Stimulated activated naive CD8-positive, alpha-beta T cell treated with anti-CD3 and anti-CD28 coated beads, Interleukin-15, amount 100 ng/mL, for 72 hours (primary cell): Measurements from ENCODE around the gene FABP1.

Experiments
- ATAC-seq: fragments of 150-1000 bp; cut with Tn5 transposase; 2 replicates; pipeline ENCODE4 v1.10.0; 2021; ENCODE audit warnings: mild to moderate bottlenecking, moderate library complexity
- DNase-seq, 2 donors: peaks; one replicate each; pipeline ENCODE4 v3.0.0; 2021 to 2022
- H3K27ac Mint-ChIP-seq, 2 donors: one replicate each; pipeline ENCODE4 v1.8.0; 2022; ENCODE audit warnings: mild to moderate bottlenecking in 2 of 2, mixed read lengths in 2 of 2, moderate library complexity in 2 of 2
- H3K27me3 Mint-ChIP-seq: one replicate; pipeline ENCODE4 v1.8.0; 2022; ENCODE audit warnings: mixed read lengths
- H3K4me1 Mint-ChIP-seq: one replicate; pipeline ENCODE4 v1.8.0; 2022; ENCODE audit warnings: mild to moderate bottlenecking, mixed read lengths
- H3K4me3 Mint-ChIP-seq, 2 donors: one replicate each; pipeline ENCODE4 v1.8.0; 2022; ENCODE audit warnings: mild to moderate bottlenecking in 2 of 2, mixed read lengths in 2 of 2, moderate library complexity in 1 of 2
- H3K9me3 Mint-ChIP-seq, 2 donors: one replicate each; pipeline ENCODE4 v1.8.0; 2022; ENCODE audit warnings: mixed read lengths in 2 of 2

Gene FABP1

GRCh38 chr2:88081924-88082608 lies 45.8 kb downstream of the FABP1 start:
- no peaks in the 10 kb centered on the region for H3K9me3 Mint-ChIP-seq
- H3K27me3 Mint-ChIP-seq, result no peaks in the 10 kb centered on the region
- no peaks in the 10 kb centered on the region for H3K4me1 Mint-ChIP-seq
- no peak for DNase-seq
- no peak overlapping the region for H3K4me3 Mint-ChIP-seq
- H3K27ac Mint-ChIP-seq, result peak overlapping the region in 1 of 2 donors; percentile 80
- no peak for ATAC-seq

- no peak for DNase-seq
- Mint-ChIP-seq H3K4me3 (no peak overlapping the region), H3K27ac (no peak overlapping the region), H3K9me3 (no peaks in the 10 kb centered on the region), H3K27me3 (no peaks in the 10 kb centered on the region), H3K4me1 (no peaks in the 10 kb centered on the region)
- no peak for ATAC-seq
These were observed 47.3 kb downstream of the FABP1 start for GRCh38 chr2:88080545-88080944.

DNA sequence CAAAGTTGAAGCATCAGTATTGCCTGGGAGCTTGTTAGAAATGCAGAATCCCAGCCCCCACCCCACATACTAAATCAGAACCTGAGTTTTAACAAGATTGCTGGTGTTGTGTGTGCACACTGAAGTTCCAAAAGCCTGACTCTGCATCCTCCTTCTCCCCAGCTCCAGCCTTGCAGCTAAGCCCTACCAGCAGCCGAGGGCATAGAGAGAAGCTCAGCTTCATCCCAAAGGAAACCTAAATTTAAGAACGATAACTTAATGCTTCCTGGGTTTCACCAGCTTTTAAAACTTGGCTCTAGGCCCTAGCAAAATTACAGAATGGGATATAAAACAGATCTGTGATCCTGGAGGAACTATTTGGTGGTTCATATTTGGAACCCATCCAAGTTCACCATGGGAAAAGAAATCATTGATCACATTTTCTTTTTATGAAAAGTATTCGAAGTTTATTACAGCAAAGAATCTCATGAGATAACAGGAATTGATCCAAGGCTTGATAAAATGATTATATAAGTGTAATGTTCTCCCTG lies 49.2 kb downstream of the FABP1 start:
- Mint-ChIP-seq H3K9me3 (no peaks in the 10 kb centered on the region), H3K27ac (no peak overlapping the region), H3K4me3 (no peak overlapping the region), H3K4me1 (no peaks in the 10 kb centered on the region), H3K27me3 (no peaks in the 10 kb centered on the region)
- no peak for DNase-seq
- ATAC-seq, result no peak

DNA sequence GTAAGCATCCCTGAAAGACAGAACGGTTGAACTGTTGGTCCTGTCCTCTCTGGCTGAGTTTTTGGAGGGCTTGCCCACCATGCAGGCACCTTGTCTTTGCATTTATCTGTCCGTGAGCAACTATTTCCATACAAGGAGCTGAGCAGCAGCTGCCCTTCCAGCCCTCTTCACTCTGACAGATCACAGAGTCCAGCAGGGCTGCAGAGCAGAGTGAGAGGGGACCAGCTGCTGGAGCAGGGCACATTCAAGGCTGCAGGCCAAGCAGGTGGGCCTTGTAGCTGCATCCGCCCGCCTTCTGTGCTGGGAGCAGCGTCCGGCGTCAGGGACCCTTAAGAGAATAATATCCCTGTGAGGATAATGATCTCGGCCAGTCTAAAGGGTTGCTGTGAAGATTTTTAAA lies 50.8 kb downstream of the FABP1 start:
- no peaks in the 10 kb centered on the region for H3K27me3 Mint-ChIP-seq
- H3K27ac Mint-ChIP-seq, result no peak overlapping the region
- ATAC-seq (no peak), DNase-seq (no peak)
- H3K4me3 Mint-ChIP-seq, result no peak overlapping the region
- H3K9me3 Mint-ChIP-seq, result no peaks in the 10 kb centered on the region
- no peaks in the 10 kb centered on the region for H3K4me1 Mint-ChIP-seq

DNA sequence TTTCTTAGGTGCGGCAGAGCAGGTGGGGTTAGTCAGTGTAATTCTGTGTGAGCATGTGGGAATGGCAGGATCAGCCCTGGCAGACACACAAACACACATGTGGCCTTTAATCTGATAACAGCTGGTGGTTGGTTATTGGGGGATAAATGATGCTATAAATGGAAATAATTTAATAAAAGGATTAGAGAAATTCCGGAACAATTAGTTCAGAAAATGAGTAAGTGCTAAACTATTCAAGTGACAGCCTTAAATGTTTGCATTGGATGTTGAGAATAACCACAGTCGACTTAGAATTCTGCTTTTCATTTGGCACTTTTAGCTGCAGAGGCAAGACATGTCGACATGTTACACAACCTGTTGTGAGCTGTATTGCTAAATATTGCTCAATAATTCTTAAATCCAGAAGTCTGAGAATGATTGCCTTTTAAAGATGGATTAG lies 53.0 kb downstream of the FABP1 start:
- ATAC-seq (no peak), DNase-seq (no peak)
- no peak overlapping the region for H3K4me3 Mint-ChIP-seq
- H3K27ac Mint-ChIP-seq, result no peak overlapping the region
- no peaks in the 10 kb centered on the region for H3K9me3 Mint-ChIP-seq
- no peaks in the 10 kb centered on the region for H3K27me3 Mint-ChIP-seq
- H3K4me1 Mint-ChIP-seq, result no peaks in the 10 kb centered on the region

DNA sequence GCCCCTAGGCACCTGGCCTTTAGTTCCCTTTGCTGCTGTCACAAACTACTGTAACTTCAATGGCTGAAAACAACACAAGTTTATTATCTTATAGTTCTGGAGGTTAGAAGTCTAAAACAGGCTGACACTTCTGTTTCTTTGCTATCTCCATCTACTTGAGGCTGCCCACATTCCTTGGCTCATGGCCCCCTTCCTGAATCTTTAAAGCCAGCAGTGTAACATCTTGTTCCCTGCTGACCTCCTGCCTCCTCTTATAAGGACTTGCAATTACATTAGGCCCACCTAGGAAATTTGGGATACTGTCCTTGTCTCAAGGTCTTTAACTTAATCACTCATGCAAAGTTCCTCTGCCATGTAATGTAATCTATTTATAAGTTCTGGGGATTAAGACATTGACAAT lies 53.7 kb downstream of the FABP1 start:
- H3K9me3 Mint-ChIP-seq, result no peaks in the 10 kb centered on the region
- H3K27ac Mint-ChIP-seq, result no peak overlapping the region
- no peaks in the 10 kb centered on the region for H3K27me3 Mint-ChIP-seq
- no peak overlapping the region for H3K4me3 Mint-ChIP-seq
- DNase-seq (no peak), ATAC-seq (no peak)
- no peaks in the 10 kb centered on the region for H3K4me1 Mint-ChIP-seq
